GM12874 (cell line): Measurements from ENCODE around the gene SDR42E2.

Experiments
- CTCF ChIP-seq: IDR thresholded peaks from 2 replicates; pipeline ENCODE4 v1.5.1; 2011; ENCODE audit warnings: low read depth, mild to moderate bottlenecking, control low read depth, low read length, moderate library complexity; ENCODE audit not compliant: insufficient read depth

The SDR42E2 gene

GRCh38 chr16:22239131-22239805 lies 77.0 kb downstream of the SDR42E2 start:
- TF ChIP-seq CTCF: no peak

GRCh38 chr16:22240023-22240710 lies 77.9 kb downstream of the SDR42E2 start:
- TF ChIP-seq CTCF: no peak
